ENCODE data around the gene LCA5.
A peak's percentile ranks its signal among the peaks of the same experiment; 100 is the strongest.
"Not testable (repeated sequence)": the region's sequence is repeated elsewhere in the genome, so short reads cannot be mapped to it uniquely, and the experiment has no call there.

The LCA5 gene

DNA sequence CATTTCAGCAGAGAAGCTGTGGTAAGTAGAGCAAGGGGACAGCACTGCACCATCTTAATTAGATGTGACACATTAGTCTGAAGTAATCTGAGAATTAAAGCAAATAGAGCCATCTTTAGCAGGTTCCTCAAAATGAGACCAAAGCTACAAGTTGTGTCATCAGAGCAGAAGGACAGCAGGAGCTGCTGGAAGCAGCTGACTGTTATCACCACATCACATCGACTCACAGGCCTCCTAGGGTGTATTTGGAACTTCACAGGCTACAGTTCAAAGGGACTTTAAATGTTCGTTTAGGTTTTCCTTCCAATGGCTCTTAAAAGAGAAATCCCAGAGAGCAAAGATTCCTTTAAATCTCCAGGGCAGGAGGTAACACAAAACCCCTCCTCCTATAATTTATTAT is 69.5 kb downstream of the LCA5 start:
- DNase-seq (ENCODE audit: low read depth in 2 of 2), result no peak

DNA sequence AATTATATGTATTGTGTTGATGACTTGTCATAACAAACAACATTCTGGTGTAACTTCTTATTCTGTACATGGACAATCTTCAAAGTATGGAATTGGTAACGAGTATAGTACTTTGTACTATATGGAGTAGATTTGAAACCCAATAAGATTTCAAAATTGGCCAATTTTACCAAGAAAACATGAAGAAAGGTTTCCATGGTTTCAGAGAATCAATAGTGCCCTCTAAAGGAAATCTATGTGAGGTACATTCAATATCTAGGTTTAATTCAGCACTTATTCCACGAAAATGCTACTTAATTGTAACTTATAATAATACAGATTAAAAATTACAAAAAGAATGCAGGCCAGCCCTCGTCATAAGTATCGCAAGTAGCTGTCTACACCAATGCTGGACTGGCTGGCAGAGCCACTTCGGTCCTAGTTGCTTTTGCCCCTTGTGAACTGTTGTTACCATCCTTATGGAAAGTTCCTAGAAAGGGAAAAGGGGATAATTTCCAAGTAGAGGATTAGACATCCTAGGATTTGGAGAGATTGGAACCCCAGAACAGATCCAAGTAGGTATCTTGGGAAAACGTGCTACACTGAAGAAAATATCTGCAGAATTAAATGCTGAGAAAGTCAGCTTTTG is 70.9 kb downstream of the LCA5 start:
- peak; percentile 5 to 8 for DNase-seq (ENCODE audit: low read depth in 2 of 2)

DNA sequence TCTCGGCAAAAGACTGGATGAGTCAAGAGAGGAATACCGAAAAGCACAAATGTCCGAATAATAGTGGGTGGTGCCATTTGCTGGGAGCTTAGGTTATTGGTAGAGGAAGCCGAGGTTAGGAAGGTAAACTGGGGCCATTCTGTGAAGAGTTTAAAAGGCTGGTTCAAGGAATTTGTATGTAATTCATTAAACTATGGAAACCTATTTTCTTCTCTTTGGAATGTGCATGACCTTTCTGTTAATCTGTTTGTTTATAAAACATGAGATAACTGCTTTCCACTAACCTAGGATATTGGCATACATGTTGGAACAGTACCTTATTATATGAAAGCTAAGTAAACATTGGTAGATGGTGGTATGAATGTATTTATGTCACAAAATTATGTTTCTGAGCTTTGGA is 71.8 kb downstream of the LCA5 start:
- no peak for DNase-seq (ENCODE audit: low read depth in 2 of 2)

DNA sequence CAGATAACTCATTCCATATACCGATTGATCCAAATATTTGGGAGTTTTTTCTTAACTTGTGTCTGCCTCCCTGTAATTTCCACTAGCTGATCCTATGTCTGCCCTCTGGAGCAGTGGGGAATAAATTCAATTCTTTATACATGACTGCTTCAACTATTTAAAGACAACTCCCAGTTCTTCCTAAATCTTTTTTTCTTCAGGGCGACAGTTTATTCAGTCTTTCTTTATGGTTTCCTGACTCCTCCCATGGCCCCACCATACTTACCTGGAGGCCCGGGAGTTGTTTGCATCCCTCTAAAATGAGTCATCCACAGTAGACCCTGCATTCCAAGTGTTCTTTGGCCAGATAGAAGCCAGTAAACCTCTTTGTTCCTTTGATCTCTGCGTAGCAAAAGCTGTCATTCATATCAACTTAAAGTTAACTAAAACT is 73.6 kb downstream of the LCA5 start:
- DNase-seq (ENCODE audit: low read depth in 2 of 2), result no peak

DNA sequence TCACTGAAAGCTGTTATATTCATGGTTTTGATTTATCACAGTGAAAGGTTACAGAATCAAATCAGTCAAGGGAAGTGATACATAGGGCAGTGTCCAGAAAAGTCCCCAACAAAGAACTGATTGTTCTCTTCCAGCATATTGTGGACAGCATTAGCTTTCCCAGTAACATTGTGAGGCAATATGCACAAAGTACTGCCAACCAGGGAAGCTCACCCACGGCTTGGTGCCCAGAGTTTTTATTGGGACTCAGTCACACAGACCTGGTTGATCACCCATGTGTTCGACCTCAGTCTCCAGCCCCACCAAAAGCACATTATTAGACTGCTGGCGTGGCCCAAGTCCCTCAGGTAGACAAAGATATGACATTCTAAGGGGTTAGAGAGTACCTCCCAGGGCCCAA is 76.0 kb downstream of the LCA5 start:
- DNase-seq (ENCODE audit: low read depth in 2 of 2), result no peak

DNA sequence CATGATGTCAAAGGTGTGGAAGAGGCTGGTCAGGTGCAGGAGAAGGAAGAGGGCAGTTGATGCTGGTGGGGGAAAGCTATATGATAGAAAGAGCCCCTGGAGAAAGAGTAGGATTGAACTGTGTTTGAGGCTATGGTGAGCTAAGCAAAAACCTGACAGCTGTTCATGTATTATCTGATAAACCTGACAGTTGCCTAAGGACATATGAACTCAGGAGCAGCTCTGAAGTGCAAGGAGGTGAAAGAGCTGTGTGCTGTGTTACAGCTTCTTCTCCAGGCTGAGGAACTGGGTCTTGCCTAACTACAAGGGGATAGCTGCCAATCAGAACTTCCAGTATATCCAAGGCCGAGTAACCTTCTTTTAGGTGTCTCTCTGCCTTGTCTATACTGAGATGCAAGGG is 81.8 kb downstream of the LCA5 start:
- no peak for DNase-seq (ENCODE audit: low read depth in 2 of 2)

DNA sequence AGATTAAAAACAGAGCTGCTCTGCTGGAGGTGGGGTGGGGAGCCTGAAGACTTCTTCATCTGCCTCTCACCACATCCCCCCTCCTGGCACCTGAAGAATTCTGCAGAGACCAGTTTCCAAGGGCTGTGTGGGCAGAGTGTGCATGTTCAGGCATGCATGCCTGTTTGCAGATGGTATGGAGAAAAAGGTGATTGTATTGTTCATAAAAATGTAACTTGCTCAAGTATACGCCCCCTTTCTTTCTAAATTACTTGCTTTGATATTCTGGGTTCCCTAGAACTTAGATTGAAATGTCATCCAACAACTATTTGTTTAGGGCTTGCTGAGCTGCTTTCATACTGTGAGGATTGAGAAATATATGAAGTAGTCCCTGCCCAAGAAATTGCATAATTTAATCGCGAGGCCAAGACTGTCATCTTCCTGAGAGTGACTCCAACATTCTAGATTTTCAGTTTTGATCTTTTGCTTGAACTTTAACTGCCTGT is 83.6 kb downstream of the LCA5 start:
- DNase-seq (ENCODE audit: low read depth in 2 of 2), result no peak

DNA sequence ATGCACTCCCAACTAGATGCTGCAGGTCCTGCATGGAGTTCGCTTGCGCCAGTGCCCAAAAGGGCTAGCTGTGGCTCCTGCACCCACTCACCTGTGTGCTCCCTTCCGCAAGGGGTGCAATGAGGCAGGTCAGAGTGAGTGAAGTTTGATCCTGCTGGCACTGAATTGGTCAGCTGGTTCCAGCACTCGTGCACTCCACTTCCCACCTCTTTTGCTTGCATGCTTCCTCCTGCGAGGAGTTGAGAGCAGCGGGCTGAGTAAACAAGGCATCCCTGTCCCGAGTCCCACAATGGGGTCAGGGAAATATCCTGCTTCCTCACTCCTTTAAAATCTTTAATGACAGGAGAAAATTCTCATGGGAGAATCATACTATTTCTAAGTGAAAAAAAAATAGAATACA is 86.2 kb downstream of the LCA5 start:
- no peak for DNase-seq (ENCODE audit: low read depth in 2 of 2)

DNA sequence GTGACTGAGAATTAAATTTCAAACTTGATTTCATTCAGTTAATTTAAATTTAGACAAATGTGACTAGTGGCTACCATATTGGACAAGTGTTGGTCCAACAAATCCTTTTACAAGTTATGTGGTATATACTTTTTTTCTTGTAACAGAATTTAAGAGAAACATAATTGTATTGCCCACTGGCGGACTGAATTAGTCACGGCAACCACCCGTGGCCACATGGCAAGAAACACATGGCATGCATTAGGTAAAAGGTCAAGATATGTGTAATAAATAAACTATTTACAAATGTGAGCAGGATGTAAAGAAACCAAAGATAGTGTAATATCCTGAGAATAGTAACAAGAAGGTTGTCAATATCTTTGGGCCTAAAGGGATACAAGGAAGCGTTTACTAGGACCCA is 91.2 kb downstream of the LCA5 start:
- no peak for DNase-seq (ENCODE audit: low read depth in 2 of 2)

DNA sequence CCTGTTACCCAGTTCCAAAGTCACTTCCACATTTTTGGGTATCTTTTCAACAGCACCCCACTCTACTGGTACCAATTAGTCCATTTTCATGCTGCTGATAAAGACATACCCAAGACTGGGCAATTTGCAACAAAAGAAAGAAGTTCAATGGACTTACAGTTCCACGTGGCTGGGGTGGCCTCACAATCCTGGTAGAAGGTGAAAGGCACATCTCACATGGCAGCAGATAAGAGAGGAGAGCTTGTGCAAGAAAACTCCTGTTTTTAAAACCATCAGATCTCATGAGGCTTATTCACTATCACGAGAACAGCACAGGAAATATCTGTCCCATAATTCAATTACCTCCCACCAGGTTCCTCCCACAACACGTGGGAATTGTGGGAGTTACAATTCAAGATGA is 93.4 kb downstream of the LCA5 start:
- DNase-seq (ENCODE audit: low read depth in 2 of 2), result not testable (repeated sequence)

DNA sequence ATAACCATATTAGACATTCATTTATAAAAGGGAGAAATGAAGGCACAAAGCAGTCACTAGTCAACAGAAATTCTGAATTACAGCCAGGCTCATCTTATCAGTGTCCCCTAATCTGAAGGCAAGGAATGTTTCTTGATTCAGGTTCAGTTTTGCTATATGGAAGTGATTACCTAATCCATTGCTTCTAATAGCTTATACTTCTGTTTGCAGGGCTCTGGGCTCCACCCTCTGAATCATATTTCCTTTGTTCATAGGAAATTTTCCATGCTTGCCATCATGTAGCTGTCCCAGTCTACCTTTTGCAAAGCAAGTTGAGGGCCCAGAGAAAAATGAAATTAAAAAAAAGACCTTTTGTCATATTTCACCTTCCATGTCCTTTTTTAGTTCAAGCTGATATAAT is 96.0 kb downstream of the LCA5 start:
- DNase-seq (ENCODE audit: low read depth in 2 of 2), result no peak

DNA sequence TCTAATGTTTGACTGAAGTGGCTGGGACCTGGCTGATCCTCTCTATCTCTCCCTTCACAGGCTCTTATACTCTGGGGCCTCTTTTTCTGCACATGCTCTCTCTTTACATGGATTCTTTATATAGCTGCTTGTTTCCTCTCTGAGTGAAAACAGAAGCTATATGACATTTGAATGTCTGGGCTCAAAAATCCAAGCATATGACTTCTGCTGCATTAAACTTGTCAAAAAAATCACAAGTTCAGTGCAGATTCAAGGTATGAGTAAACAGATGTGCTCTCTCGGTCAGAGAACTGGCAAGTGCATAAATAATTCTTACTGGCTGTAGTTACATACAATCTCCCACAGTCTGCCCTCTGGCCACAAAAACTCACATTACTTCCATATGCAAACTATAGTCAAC is 96.6 kb downstream of the LCA5 start:
- no peak for DNase-seq (ENCODE audit: low read depth in 2 of 2)

DNA sequence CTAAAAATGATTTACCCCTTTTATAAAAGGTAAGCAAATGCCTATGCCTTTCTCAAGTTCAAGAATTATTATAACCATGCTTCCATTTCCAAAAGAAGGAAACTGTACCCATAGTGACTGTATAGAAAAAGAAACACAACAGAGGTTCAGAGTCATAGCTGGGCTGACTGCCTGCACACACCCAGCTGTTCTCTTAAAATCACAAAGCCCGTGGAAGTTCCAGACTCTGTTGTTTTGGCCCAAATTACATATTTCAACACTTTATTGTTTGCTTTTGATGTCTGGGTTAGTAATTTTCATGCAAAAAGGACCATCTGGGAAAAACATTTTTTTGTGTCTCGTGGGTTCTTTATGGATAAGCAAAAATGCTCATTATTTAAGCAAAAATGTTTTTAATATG is 99.2 kb downstream of the LCA5 start:
- DNase-seq (ENCODE audit: low read depth in 2 of 2), result no peak

DNA sequence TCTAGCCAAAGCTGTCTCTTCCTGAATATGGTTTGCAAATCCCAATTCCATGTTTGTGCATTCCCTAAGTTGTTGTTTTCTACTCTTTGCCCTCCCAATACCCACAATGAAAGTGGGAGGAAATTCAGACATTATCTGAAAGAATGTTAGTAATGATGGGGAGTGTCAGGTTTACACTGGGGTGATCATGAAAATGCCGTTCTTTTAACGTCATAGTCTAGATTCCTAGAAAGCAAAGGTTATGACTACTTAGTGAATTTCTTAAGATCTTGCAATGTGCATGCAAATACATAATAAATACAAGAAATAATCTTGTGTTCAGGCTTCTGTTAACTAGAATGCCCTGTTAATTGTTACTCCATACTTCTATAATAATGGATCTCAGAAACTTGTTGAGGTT is 101.0 kb downstream of the LCA5 start:
- DNase-seq (ENCODE audit: low read depth in 2 of 2), result no peak

DNA sequence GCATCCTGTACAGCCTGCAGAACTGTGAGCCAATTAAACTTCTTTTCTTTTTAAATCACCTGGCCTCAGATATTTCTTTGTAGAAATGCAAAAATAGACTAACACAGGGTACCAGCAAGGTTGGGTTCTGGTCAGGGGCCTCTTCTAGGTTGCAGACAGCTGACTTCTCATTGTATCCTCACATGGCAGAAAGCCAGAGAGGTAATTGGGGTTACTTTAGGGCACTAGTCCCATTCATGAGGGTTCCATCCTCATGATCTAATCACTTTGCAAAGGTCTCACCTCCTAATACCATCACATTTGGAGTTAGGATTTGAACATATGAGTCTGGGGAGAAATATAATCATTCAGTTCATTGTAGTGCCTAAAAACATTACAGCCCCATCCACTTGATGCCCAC is 101.5 kb downstream of the LCA5 start:
- no peak for DNase-seq (ENCODE audit: low read depth in 2 of 2)

All from fibroblast of skin of left biceps (primary cell).